ENCODE data around the gene CACNG4.

CACNG4 gene

GRCh38 chr17:67044016-67044772, 79.7 kb downstream of the CACNG4 start, which contains the start of gene CACNG1:
CACNG1 (plus strand) TSS chr17:67044554; CDS start chr17:67044661, 107 bp downstream.
- DNase-seq, result no peak

- DNase-seq, result no peak
Measured at GRCh38 chr17:67044940-67045339, 80.4 kb downstream of the CACNG4 start.

GRCh38 chr17:67046398-67046797, 81.9 kb downstream of the CACNG4 start:
- DNase-seq, result no peak

- no peak for DNase-seq
Measured at GRCh38 chr17:67047382-67047781, 82.9 kb downstream of the CACNG4 start.

DNA sequence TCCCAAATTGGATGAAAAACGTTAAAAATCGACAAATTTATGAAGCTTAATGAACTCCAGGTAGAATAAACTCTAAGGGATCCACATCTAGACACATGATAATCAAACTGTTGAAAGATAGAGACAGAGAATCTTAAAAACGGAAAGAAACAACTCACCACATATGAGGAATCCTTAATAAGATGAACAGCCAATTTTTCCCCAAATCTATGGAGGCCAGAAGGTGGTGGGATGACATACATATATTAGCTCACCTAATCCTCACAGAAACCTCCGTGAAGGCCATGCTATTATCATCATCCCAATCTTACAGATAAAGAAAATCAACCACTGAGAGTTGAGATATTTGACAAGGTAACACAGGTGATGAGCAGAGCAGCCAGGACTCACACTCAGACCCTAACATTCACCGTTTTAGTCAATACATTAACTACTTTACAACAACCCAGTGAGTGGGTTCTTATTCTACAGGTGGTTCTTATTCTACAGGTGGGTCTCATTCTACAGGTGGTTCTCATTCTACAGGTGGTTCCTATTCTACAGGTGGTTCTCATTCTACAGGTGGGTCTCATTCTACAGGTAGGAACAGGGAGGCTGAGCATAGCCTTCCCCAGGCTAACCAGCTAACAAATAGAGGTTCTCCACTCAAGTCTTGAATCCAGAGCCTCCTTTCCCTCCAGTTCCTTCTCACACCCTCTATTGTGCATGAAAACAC, 84.7 kb downstream of the CACNG4 start:
- DNase-seq, result no peak

GRCh38 chr17:67050066-67050465, 85.6 kb downstream of the CACNG4 start:
- no peak for DNase-seq

DNA sequence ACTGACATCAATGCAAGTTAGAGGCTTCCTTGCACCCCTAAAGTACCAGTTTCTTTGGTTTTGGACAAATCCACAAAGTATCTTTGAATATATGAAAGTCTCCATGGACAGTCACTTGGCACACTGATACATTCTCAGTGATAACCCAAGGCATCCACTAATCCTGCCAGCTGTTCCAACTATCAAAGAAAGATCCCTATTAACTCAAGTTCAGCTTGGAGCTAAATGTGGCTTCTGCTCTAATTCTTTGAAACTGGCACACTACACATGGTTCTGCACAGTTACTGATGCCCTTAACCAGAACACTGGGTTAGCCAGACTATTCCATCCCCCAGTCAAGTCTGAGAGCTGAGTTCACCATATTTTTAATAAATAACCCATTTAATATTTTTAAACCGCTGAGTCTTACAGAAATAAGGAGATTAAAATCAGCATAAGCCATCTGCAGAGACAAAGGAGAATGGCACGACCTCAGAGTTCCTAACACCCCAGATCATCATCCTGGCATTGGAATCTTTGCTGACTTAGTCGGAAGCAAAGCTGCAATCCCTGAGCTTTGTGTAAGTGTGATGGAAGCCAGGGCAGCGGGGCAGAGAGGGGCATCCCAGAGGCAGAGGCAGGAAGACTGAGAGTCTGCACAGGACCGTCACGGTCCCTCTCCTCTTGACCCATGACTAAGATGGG, 86.1 kb downstream of the CACNG4 start:
- no peak for DNase-seq

DNA sequence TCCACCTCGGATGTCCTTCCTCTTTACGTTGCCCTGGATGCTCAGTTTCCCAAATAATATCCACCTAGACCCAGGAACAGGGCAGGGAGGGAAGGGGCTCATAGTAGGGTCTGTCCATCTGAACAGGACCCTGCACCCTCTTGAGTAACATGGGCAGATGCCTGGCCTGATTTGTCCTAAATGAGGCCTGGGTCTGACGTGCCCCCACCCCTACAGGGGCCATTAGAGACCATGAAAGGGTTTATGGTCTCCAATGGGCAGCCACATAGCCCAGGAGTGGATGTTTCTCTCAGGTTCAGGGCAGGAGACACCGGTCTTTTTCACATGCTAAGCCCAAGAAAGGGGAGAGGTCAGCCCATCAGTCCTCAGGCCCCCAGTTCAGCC, 86.6 kb downstream of the CACNG4 start:
- DNase-seq, result no peak

GRCh38 chr17:67051837-67052236, 87.3 kb downstream of the CACNG4 start:
- no peak for DNase-seq

DNA sequence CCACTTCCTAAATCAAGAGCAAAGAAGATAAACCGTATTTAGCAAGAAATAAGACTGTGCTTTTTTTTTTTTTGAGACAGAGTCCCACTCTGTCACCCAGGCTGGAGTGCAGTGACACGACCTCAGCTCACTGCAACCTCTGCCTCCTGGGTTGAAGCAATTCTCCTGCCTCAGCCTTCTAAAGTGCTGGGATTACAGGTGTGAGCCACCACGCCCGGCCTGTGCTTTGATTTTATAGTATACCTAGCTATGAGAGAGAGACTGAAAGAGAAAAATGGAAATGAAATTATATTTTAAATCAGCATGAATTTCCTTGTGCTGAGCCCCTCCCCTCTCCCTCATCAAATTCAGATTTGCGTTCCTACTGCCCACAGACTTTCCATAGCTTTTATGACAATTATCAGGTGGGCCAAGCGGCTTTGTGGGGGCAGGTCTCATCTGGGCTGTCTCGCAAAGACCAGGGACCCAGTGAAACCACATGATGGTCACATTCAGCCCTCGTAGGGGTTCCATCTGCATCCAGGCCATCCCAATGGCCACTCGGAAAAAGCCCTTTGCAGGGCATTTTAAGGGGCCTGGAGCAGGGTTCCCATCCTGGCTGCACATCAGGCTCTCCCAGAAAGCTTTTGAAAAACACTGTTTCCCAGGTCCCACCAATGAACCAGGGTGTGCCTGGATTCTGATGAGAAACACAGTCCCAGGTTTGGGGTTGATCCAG, 88.4 kb downstream of the CACNG4 start:
- DNase-seq, result no peak

DNA sequence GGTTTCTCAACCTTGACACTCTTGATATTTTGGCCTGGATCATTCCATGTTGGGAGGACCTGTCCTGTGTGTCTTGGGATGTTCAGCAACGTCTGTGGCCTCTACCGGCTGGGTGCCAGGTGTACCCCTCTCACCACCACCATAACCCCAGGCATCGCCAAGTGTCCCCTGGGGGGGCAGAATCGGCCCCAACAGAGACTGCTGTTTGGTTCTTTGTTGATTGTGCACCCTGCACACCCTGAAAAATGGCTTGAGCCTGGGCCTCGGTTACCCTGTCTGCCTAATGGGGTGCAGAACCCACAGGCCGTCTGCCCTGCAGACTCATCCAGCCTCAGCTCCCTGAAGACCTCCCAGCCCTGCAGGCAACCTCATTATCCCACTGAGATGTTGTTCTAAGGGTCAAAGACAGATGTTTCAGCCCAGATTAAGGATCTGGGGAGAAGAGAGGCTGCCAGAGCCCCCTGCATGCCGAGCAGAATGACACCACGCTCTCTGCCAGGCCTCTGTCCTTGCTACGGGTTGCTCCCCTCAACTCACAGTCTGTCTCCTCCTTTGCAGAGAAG, 89.0 kb downstream of the CACNG4 start:
- no peak for DNase-seq

DNA sequence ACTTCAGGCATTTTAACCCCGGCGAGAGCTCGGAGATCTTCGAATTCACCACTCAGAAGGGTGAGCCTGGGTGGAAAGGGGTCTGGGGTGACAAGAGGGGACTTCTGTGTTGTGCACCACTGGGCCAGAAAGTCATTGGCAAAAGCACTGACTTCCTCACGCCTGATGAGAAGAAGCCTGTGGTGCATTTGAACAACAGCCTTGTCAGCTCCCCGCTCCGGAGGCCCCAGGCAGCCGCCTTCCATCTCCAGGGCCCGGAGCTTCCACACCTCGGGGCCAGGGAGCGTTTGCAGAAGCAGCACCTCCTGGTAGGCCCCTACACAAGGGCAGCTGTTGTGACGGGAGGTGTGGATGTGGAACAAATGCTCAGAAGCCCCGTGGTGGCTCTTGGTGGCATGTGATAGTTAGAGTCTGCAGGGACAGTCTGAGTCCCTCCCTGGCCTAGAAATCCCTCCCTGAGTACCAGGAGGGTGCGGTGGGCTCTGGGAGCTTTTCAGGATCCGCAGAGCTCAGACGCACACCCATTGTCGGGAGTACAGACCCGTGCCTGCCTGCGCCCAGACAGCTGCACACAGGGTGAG, 89.6 kb downstream of the CACNG4 start:
- DNase-seq, result no peak

GRCh38 chr17:67054608-67055007, 90.1 kb downstream of the CACNG4 start:
- DNase-seq, result no peak

GRCh38 chr17:67055041-67055443, 90.5 kb downstream of the CACNG4 start:
- DNase-seq, result no peak

- DNase-seq, result no peak
Measured at GRCh38 chr17:67055811-67056745, 91.6 kb downstream of the CACNG4 start.

GRCh38 chr17:67056746-67057490, 92.4 kb downstream of the CACNG4 start:
- DNase-seq, result no peak

- no peak for DNase-seq
Measured at GRCh38 chr17:67058036-67058435, 93.5 kb downstream of the CACNG4 start.

- no peak for DNase-seq
Measured at GRCh38 chr17:67059372-67059771, 94.9 kb downstream of the CACNG4 start.

DNA sequence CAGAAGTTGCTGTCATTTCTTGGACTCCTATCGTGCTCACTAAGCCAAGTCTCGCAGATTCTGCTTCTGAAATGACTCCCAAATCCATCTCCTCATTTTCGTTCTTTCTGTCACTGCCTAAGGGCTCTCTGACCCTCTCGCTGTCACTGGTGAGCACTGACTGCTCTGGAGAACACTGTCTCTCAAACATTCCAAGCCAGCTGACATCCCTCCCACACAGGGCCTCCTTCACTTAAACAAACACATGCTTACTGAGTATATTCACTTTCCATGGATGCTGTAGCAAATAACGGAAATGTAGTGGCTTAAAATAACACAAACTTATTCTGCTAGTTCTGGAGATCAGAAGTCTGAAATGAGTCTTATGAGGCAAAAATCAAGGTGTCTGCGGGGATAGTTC, 98.6 kb downstream of the CACNG4 start:
- DNase-seq, result no peak

DNA sequence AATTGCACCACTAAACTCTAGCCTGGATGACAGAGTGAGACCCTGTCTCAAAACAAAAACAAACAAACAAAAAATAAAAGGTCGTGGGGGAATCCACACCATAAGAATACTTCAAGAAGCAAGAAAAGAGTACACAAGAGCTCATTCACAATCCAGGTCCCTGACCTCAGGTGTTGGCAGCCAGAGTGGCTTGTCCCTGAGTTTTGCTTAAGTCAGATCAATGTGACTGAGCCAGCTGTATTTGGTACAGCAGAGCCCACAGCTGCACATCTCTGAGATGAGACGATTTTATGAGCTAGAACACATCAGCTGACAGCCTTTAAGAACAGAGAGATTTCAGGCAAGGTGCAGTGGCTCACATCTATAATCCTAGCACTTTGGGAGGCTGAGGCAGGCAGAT, 102.2 kb downstream of the CACNG4 start:
- DNase-seq, result no peak

All from NCI-H510A treated with DMSO at 0.1 percent for 48 hours (cell line).